Endometrium (tissue), 2 donors: ENCODE data around the gene APIP.
"Not testable (repeated sequence)": the region's sequence is repeated elsewhere in the genome, so short reads cannot be mapped to it uniquely, and the experiment has no call there.

ENCODE experiments used
- FAIRE-seq: peaks from 2 replicates; lab custom pipeline; 2012; peaks lifted over from hg19 to GRCh38; lab: Jason Lieb, UNC
- donor health status: control.
- donor health status: control.

The APIP gene

GRCh38 chr11:34926101-34926830 is 10.1 kb upstream of the APIP start:
- FAIRE-seq: peak; percentile 95

- no peak for FAIRE-seq
Measured at GRCh38 chr11:34924714-34925113, 8.5 kb upstream of the APIP start.

GRCh38 chr11:34921156-34921555 is 5.0 kb upstream of the APIP start:
- FAIRE-seq: no peak

GRCh38 chr11:34916843-34917770 is 928 bp upstream of the APIP start:
- FAIRE-seq: no peak

GRCh38 chr11:34915136-34916014 is 804 bp downstream of the APIP start:
- no peak for FAIRE-seq

GRCh38 chr11:34913556-34913955 is 2.6 kb downstream of the APIP start:
- FAIRE-seq: not testable (repeated sequence)

- FAIRE-seq: no peak
Measured at GRCh38 chr11:34911676-34912075, 4.5 kb downstream of the APIP start.

- no peak for FAIRE-seq
Measured at GRCh38 chr11:34910817-34911216, 5.4 kb downstream of the APIP start.

- FAIRE-seq: no peak
Measured at GRCh38 chr11:34909955-34910354, 6.2 kb downstream of the APIP start.

- FAIRE-seq: no peak
Measured at GRCh38 chr11:34909415-34909814, 6.8 kb downstream of the APIP start.

- no peak for FAIRE-seq
Measured at GRCh38 chr11:34907934-34908593, 8.1 kb downstream of the APIP start.

GRCh38 chr11:34905666-34906065 is 10.5 kb downstream of the APIP start:
- FAIRE-seq: no peak

- FAIRE-seq: no peak
Measured at GRCh38 chr11:34904421-34904955, 11.7 kb downstream of the APIP start.

GRCh38 chr11:34899633-34900016 is 16.6 kb downstream of the APIP start:
- no peak for FAIRE-seq

- FAIRE-seq: no peak
Measured at GRCh38 chr11:34898474-34898873, 17.7 kb downstream of the APIP start.

GRCh38 chr11:34897171-34897870 is 18.9 kb downstream of the APIP start:
- FAIRE-seq: no peak

GRCh38 chr11:34896191-34896590 is 20.0 kb downstream of the APIP start:
- not testable (repeated sequence) for FAIRE-seq

- FAIRE-seq: no peak
Measured at GRCh38 chr11:34893416-34893815, 22.8 kb downstream of the APIP start.

GRCh38 chr11:34891611-34892010 is 24.6 kb downstream of the APIP start:
- no peak for FAIRE-seq

GRCh38 chr11:34890812-34891211 is 25.4 kb downstream of the APIP start:
- FAIRE-seq: no peak

GRCh38 chr11:34890089-34890488 is 26.1 kb downstream of the APIP start:
- no peak for FAIRE-seq
